Fibroblast of the conjunctiva (primary cell): ENCODE results near the gene CNIH4.
"Not testable (repeated sequence)": the region's sequence is repeated elsewhere in the genome, so short reads cannot be mapped to it uniquely, and the experiment has no call there.

Experiments
- DNase-seq: peaks from one replicate; pipeline ENCODE4 v3.0.0-alpha.2; 2010; ENCODE audit warnings: low read depth

Gene CNIH4

GRCh38 chr1:224356685-224357625 lies at the start of gene CNIH4:
CNIH4 (plus strand) TSS chr1:224356879; CDS start chr1:224356925, 46 bp downstream.
- DNase-seq: peak; percentile 92

GRCh38 chr1:224308064-224308463 lies 48.6 kb upstream of the CNIH4 start:
- no peak for DNase-seq

GRCh38 chr1:224311503-224311902 lies 45.2 kb upstream of the CNIH4 start:
- not testable (repeated sequence) for DNase-seq

GRCh38 chr1:224312025-224312424 lies 44.7 kb upstream of the CNIH4 start:
- DNase-seq: no peak

GRCh38 chr1:224317383-224318045 lies 39.2 kb upstream of the CNIH4 start:
- DNase-seq: no peak

GRCh38 chr1:224321706-224322105 lies 35.0 kb upstream of the CNIH4 start:
- DNase-seq: no peak

- no peak for DNase-seq
Measured at GRCh38 chr1:224325959-224326358, 30.7 kb upstream of the CNIH4 start.

GRCh38 chr1:224328644-224329043 lies 28.0 kb upstream of the CNIH4 start:
- no peak for DNase-seq

- DNase-seq: no peak
Measured at GRCh38 chr1:224329484-224329841, 27.2 kb upstream of the CNIH4 start.

- peak; percentile 71 for DNase-seq
Measured at GRCh38 chr1:224329842-224330753, 26.6 kb upstream of the CNIH4 start, which contains the start of gene NVL. NVL (minus strand) TSS chr1:224330172; CDS start chr1:224330127, 45 bp downstream.

- no peak for DNase-seq
Measured at GRCh38 chr1:224331326-224331725, 25.4 kb upstream of the CNIH4 start.

- DNase-seq: no peak
Measured at GRCh38 chr1:224331824-224332223, 24.9 kb upstream of the CNIH4 start.

- peak; percentile 48 for DNase-seq
Measured at GRCh38 chr1:224333309-224333926, 23.3 kb upstream of the CNIH4 start.

GRCh38 chr1:224333939-224334786 lies 22.5 kb upstream of the CNIH4 start:
- DNase-seq: no peak

- no peak for DNase-seq
Measured at GRCh38 chr1:224338150-224338838, 18.4 kb upstream of the CNIH4 start.

- DNase-seq: no peak
Measured at GRCh38 chr1:224339442-224340033, 17.1 kb upstream of the CNIH4 start.

- DNase-seq: not testable (repeated sequence)
Measured at GRCh38 chr1:224340453-224341384, 16.0 kb upstream of the CNIH4 start.

GRCh38 chr1:224343679-224344078 lies 13.0 kb upstream of the CNIH4 start:
- DNase-seq: no peak
